H1 (cell line): ENCODE measurements around the gene LMNTD2. TPM values are rescaled to one million over a fixed set of nuclear protein-coding genes. Genes with fewer than 3 reads are reported as not detected.

Source experiments
- CEBPB ChIP-seq: IDR thresholded peaks from 2 replicates; pipeline ENCODE4 v1.6.1; 2012; ENCODE audit warnings: low read depth, low read length
- CHD7 ChIP-seq: fragments of 300-600 bp; sonication (generic); IDR thresholded peaks from 2 replicates; pipeline ENCODE4 v1.7.1; 2012; ENCODE audit warnings: low read length, moderate library complexity, mild to moderate bottlenecking, inconsistent platforms; ENCODE audit not compliant: insufficient replicate concordance
- CTBP2 ChIP-seq: IDR thresholded peaks from 2 replicates; pipeline ENCODE4 v1.7.0; 2011; ENCODE audit warnings: borderline replicate concordance, mild to moderate bottlenecking, moderate library complexity, mixed read lengths, low read length; ENCODE audit not compliant: insufficient read depth, insufficient read length
- MAX ChIP-seq: IDR thresholded peaks from 2 replicates; pipeline ENCODE4 v1.6.1; 2012; ENCODE audit warnings: inconsistent platforms
- SIN3A ChIP-seq, 2 experiments: IDR thresholded peaks in 1 of 2; conservative IDR thresholded peaks in 1 of 2; 2 replicates each; pipeline ENCODE4 v1.6.1; 2011 to 2012; ENCODE audit warnings: low read length in 2 of 2, improper control_type of control experiment in 1 of 2, low read depth in 1 of 2, mild to moderate bottlenecking in 1 of 2
- SP1 ChIP-seq: IDR thresholded peaks from 2 replicates; pipeline ENCODE4 v1.6.1; 2011; ENCODE audit warnings: low read depth, low read length
- SRF ChIP-seq: IDR thresholded peaks from 2 replicates; pipeline ENCODE4 v1.6.1; 2011; ENCODE audit warnings: mild to moderate bottlenecking, low read depth, low read length, moderate library complexity
- polyA plus RNA-seq, 7 experiments: library from polyadenylated mRNA; depleted of rRNA in 3 of 7; stranded (reverse) in 5 of 7; unstranded in 2 of 7; fragments of >200 nt in 5 of 7; fragments of 200-250 nt in 2 of 7; gene quantifications; 1 replicate in 5 of 7; 2 replicates in 1 of 7; 4 replicates in 1 of 7; pipeline versions ENCODE4 v1.2.1 to v1.2.3, GENCODE V29; 2011 to 2013; ENCODE audit warnings: missing spikeins in 2 of 7, mixed read lengths in 2 of 7
- total RNA-seq: library from RNA; stranded (reverse); fragmentation: NEBNext Ultra II Directional; extraction: Animal tissue kit (Norgen Biotek cat#: 25700); gene quantifications from 2 replicates; pipeline ENCODE4 v1.2.1, GENCODE V29; 2021
- TF ChIP-seq, protein P1 (sequence below): IDR thresholded peaks from 2 replicates; pipeline ENCODE4 v1.6.1; 2011; ENCODE audit warnings: low read depth, mild to moderate bottlenecking, low read length; ENCODE audit not compliant: insufficient read depth

Gene LMNTD2
- total and polyA plus RNA-seq, 2 of the 8 experiments (the other 6 are each of a cell fraction or from before 2014, with no cell fraction given): 1.6 to 3.1 TPM

- TF ChIP-seq CHD7 (no peak), SRF (no peak), SP1 (no peak), CTBP2 (no peak), CEBPB (no peak), SIN3A (conservative IDR thresholded peaks at IDR 0.05 in 1 of 2, IDR thresholded peaks at IDR 0.05 in 1 of 2; ENCODE audit: low read depth in 1 of 2, low read length in 2 of 2) (no peak), MAX (no peak)
- TF ChIP-seq, protein P1, sequence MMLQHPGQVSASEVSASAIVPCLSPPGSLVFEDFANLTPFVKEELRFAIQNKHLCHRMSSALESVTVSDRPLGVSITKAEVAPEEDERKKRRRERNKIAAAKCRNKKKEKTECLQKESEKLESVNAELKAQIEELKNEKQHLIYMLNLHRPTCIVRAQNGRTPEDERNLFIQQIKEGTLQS: no peak
Measured at GRCh38 chr11:593347-593746, 32.8 kb upstream of the LMNTD2 start (continued).
